WTC11 (cell line): ENCODE measurements around the gene CIRBP. TPM values are rescaled to one million over a fixed set of nuclear protein-coding genes. Genes with fewer than 3 reads are reported as not detected.

Experiments
- ATAC-seq: fragments of 200-7000 bp; cut with Tn5 transposase; 2 replicates; pipeline ENCODE4 v1.10.0; 2021; ENCODE audit warnings: mild to moderate bottlenecking, moderate library complexity
- CTCF ChIA-PET: fragments of 300-600 bp; sonication (Branson Sonifier 250); formaldehyde crosslinking; loops from one replicate; lab custom pipeline; 2021; ENCODE audit warnings: antibody characterized with exemption; lab: Charles Lee
- POLR2A ChIA-PET: fragments of 350-600 bp; sonication (Branson Sonifier 250); formaldehyde crosslinking; loops from one replicate; lab custom pipeline; 2021; ENCODE audit warnings: antibody characterized with exemption; lab: Charles Lee
- DNase-seq: peaks from one replicate; pipeline ENCODE4 v3.0.0; 2021; ENCODE audit warnings: low spot score
- H3K27ac Mint-ChIP-seq: 2 replicates; pipeline ENCODE4 v1.8.0; 2021; ENCODE audit warnings: mixed read lengths
- H3K27me3 Mint-ChIP-seq: 2 replicates; pipeline ENCODE4 v1.8.0; 2021; ENCODE audit warnings: low read depth, mild to moderate bottlenecking, moderate library complexity, mixed read lengths
- H3K36me3 Mint-ChIP-seq: 2 replicates; pipeline ENCODE4 v1.8.0; 2021; ENCODE audit warnings: mixed read lengths
- H3K4me1 Mint-ChIP-seq: 2 replicates; pipeline ENCODE4 v1.8.0; 2022; ENCODE audit warnings: mixed read lengths
- H3K4me3 Mint-ChIP-seq: 2 replicates; pipeline ENCODE4 v1.8.0; 2021; ENCODE audit warnings: mild to moderate bottlenecking, moderate library complexity, mixed read lengths
- H3K9me3 Mint-ChIP-seq: 2 replicates; pipeline ENCODE4 v1.8.0; 2021; ENCODE audit warnings: mixed read lengths
- AFF4 ChIP-seq: sonication (generic); formaldehyde crosslinking; IDR thresholded peaks from 2 replicates; pipeline ENCODE4 v1.8.1; 2023; ENCODE audit warnings: mild to moderate bottlenecking, missing genetic modification reagents, borderline replicate concordance
- E2F1 ChIP-seq: sonication (generic); formaldehyde crosslinking; IDR thresholded peaks from 2 replicates; pipeline ENCODE4 v1.8.0; 2022; ENCODE audit warnings: mild to moderate bottlenecking, missing genetic modification reagents
- ETV6 ChIP-seq: sonication (generic); formaldehyde crosslinking; IDR thresholded peaks from 2 replicates; pipeline ENCODE4 v1.8.1; 2022; ENCODE audit warnings: mild to moderate bottlenecking, missing genetic modification reagents
- FOXK1 ChIP-seq: sonication (generic); formaldehyde crosslinking; IDR thresholded peaks from 2 replicates; pipeline ENCODE4 v1.8.0; 2022; ENCODE audit warnings: mild to moderate bottlenecking, moderate library complexity, missing genetic modification reagents
- FOXP4 ChIP-seq: sonication (generic); formaldehyde crosslinking; IDR thresholded peaks from 2 replicates; pipeline ENCODE4 v1.8.0; 2022; ENCODE audit warnings: mild to moderate bottlenecking, missing genetic modification reagents
- GABPB1 ChIP-seq: sonication (generic); formaldehyde crosslinking; IDR thresholded peaks from 2 replicates; pipeline ENCODE4 v1.8.1; 2023; ENCODE audit warnings: mild to moderate bottlenecking, missing genetic modification reagents
- GTF2I ChIP-seq: fragments of 250-450 bp; sonication (Bioruptor Pico); conservative IDR thresholded peaks from 2 replicates; pipeline ENCODE4 v1.4.0; 2021; ENCODE audit warnings: mild to moderate bottlenecking
- IRF1 ChIP-seq: sonication (generic); formaldehyde crosslinking; IDR thresholded peaks from 2 replicates; pipeline ENCODE4 v1.8.0; 2023; ENCODE audit warnings: missing genetic modification reagents
- JAZF1 ChIP-seq: fragments of 250-450 bp; sonication (Bioruptor Pico); IDR thresholded peaks from 2 replicates; pipeline ENCODE4 v1.9.0; 2021; ENCODE audit warnings: moderate library complexity, mild to moderate bottlenecking, inconsistent platforms
- MLX ChIP-seq: sonication (generic); formaldehyde crosslinking; IDR thresholded peaks from 2 replicates; pipeline ENCODE4 v1.8.1; 2023; ENCODE audit warnings: mild to moderate bottlenecking, missing genetic modification reagents, moderate library complexity
- MYBL2 ChIP-seq: sonication (generic); formaldehyde crosslinking; IDR thresholded peaks from 2 replicates; pipeline ENCODE4 v1.8.1; 2023; ENCODE audit warnings: mild to moderate bottlenecking, moderate library complexity, missing genetic modification reagents
- OVOL2 ChIP-seq: fragments of 250-450 bp; sonication (Bioruptor Pico); IDR thresholded peaks from 2 replicates; pipeline ENCODE4 v1.9.0; 2021; ENCODE audit warnings: mild to moderate bottlenecking, borderline replicate concordance
- SP1 ChIP-seq: sonication (generic); formaldehyde crosslinking; conservative IDR thresholded peaks from 2 replicates; pipeline ENCODE4 v1.8.1; 2022; ENCODE audit warnings: missing genetic modification reagents
- ZBTB43 ChIP-seq: sonication (generic); formaldehyde crosslinking; IDR thresholded peaks from 2 replicates; pipeline ENCODE4 v1.8.1; 2023; ENCODE audit warnings: mild to moderate bottlenecking, missing genetic modification reagents
- total RNA-seq: library from RNA; stranded (reverse); gene quantifications from 3 replicates; pipeline ENCODE4 v1.2.3, GENCODE V29; 2021

CIRBP gene
- total RNA-seq, 1 experiment from 2014 or later: 298 TPM

- TF ChIP-seq MLX (CRISPR knock-in tag): 0 out of 2 replicates have a peak, but pooled peaks have one; percentile 48
- no peak for TF ChIP-seq GABPB1 (CRISPR knock-in tag)
- TF ChIP-seq E2F1 (CRISPR knock-in tag): no peak
- 0 out of 2 replicates have a peak, but pooled peaks have one; percentile 44 for TF ChIP-seq FOXP4
- TF ChIP-seq ZBTB43 (CRISPR knock-in tag): no peak
Observed at GRCh38 chr19:1315470-1316166, 46.5 kb downstream of the CIRBP start (continued).

GRCh38 chr19:1316466-1316865 is 47.3 kb downstream of the CIRBP start:
- DNase-seq (no peak), ATAC-seq (no peak)
- Mint-ChIP-seq H3K36me3 (no peaks in the 10 kb centered on the region), H3K4me1 (no peaks in the 10 kb centered on the region), H3K27ac (no peak overlapping the region), H3K27me3 (peaks cover 22% of the 10 kb centered on the region), H3K9me3 (no peaks in the 10 kb centered on the region), H3K4me3 (no peak overlapping the region)
- CTCF ChIA-PET: interaction anchor here (0.6 to 1.7 kb wide), 9 partner anchors 16 to 73 kb away, joined by 3 to 12 read pairs (median 5); no protein-coding TSS in a partner anchor
- POLR2A ChIA-PET: no interaction called here
- TF ChIP-seq JAZF1 (no peak), MYBL2 (CRISPR knock-in tag) (no peak)

- H3K9me3 Mint-ChIP-seq: no peaks in the 10 kb centered on the region
- no peaks in the 10 kb centered on the region for H3K4me1 Mint-ChIP-seq
- ChIA-PET CTCF (interaction anchor here (0.6 to 1.0 kb wide), 2 partner anchors 72 to 73 kb away, joined by 3 read pairs; no protein-coding TSS in a partner anchor), POLR2A (no interaction called here)
- no peaks in the 10 kb centered on the region for H3K36me3 Mint-ChIP-seq
- no peak for TF ChIP-seq MYBL2 (CRISPR knock-in tag)
- TF ChIP-seq GTF2I (CRISPR knock-in tag): peak; percentile 89
- H3K27me3 Mint-ChIP-seq: peaks cover 22% of the 10 kb centered on the region
- ATAC-seq: no peak
- H3K4me3 Mint-ChIP-seq: no peak overlapping the region
- H3K27ac Mint-ChIP-seq: no peak overlapping the region
- no peak for DNase-seq
Observed at GRCh38 chr19:1317274-1318003, 48.3 kb downstream of the CIRBP start.

GRCh38 chr19:1318678-1319471 is 49.7 kb downstream of the CIRBP start:
- ATAC-seq (no peak), DNase-seq (no peak)
- no peak for TF ChIP-seq FOXK1 (CRISPR knock-in tag)
- no peak for TF ChIP-seq GTF2I (CRISPR knock-in tag)
- TF ChIP-seq SP1 (CRISPR knock-in tag): no peak
- TF ChIP-seq AFF4 (CRISPR knock-in tag): no peak
- TF ChIP-seq IRF1: no peak
- TF ChIP-seq JAZF1: no peak
- TF ChIP-seq OVOL2 (CRISPR knock-in tag): no peak
- no peak for TF ChIP-seq ETV6
- TF ChIP-seq ZBTB43 (CRISPR knock-in tag): no peak

More at GRCh38 chr19:1318678-1319471, 49.7 kb downstream of the CIRBP start:
- ChIA-PET POLR2A (no interaction called here), CTCF (no interaction called here)
- no peak overlapping the region for H3K27ac Mint-ChIP-seq
- H3K27me3 Mint-ChIP-seq: peaks cover 22% of the 10 kb centered on the region
- H3K4me1 Mint-ChIP-seq: no peaks in the 10 kb centered on the region
- H3K36me3 Mint-ChIP-seq: no peaks in the 10 kb centered on the region
- H3K4me3 Mint-ChIP-seq: no peak overlapping the region
- no peaks in the 10 kb centered on the region for H3K9me3 Mint-ChIP-seq
